B cell (primary cell): Measurements from ENCODE around the gene ATAD3C. TPM values are rescaled to one million over a fixed set of nuclear protein-coding genes. Genes with fewer than 3 reads are reported as not detected.

ENCODE experiments used
- ATAC-seq: fragments of 200-7000 bp; cut with Tn5 transposase; one replicate; pipeline ENCODE4 v1.10.0; 2021; ENCODE audit warnings: low read depth, mild to moderate bottlenecking, moderate number of reproducible peaks, moderate library complexity
- CTCF ChIA-PET: fragments of 350-600 bp; sonication (Branson Sonifier 250); formaldehyde crosslinking; loops from one replicate; lab custom pipeline; 2021; ENCODE audit warnings: antibody characterized with exemption, inconsistent platforms; lab: Charles Lee
- POLR2A ChIA-PET: fragments of 350-600 bp; sonication (Branson Sonifier 250); formaldehyde crosslinking; loops from one replicate; lab custom pipeline; 2021; ENCODE audit warnings: antibody characterized with exemption; lab: Charles Lee
- DNase-seq: peaks from one replicate; pipeline ENCODE4 v3.0.0; 2013
- H2AFZ ChIP-seq: 2 replicates; pipeline ENCODE4 v1.6.1; 2012; ENCODE audit warnings: mild to moderate bottlenecking, low read depth, low read length; ENCODE audit not compliant: insufficient read depth, poor library complexity, severe bottlenecking
- H3K27ac ChIP-seq, 2 donors: 1 replicate in 1 of 2; 2 replicates in 1 of 2; pipeline ENCODE4 v1.5.1; 2012 to 2013; ENCODE audit warnings: low read length in 2 of 2, mild to moderate bottlenecking in 2 of 2, moderate library complexity in 1 of 2
- H3K27me3 ChIP-seq, 4 experiments: fragments of 200-600 bp in 1 of 4; sonication (generic) in 1 of 4; replicated peaks in 1 of 4; 1 replicate in 2 of 4; 2 replicates in 2 of 4; pipeline versions ENCODE4 v1.6.1 to v1.7.0; 2013 to 2016; ENCODE audit warnings: low read length in 3 of 4, mild to moderate bottlenecking in 2 of 4, mixed read lengths in 1 of 4, moderate library complexity in 1 of 4; ENCODE audit not compliant: insufficient read depth in 4 of 4, control insufficient read depth in 3 of 4; ENCODE audit errors: control extremely low read depth in 1 of 4
- H3K36me3 ChIP-seq, 2 experiments: replicated peaks in 1 of 2; 1 replicate in 1 of 2; 2 replicates in 1 of 2; pipeline versions ENCODE4 v1.6.1 to v1.7.1; 2013; ENCODE audit warnings: low read length in 1 of 2; ENCODE audit not compliant: insufficient read depth in 2 of 2, control insufficient read depth in 1 of 2; ENCODE audit errors: control extremely low read depth in 1 of 2, extremely low read depth in 1 of 2
- H3K4me1 ChIP-seq, 2 donors: fragments of 200-600 bp in 1 of 2; sonication (generic) in 1 of 2; 1 replicate in 1 of 2; 2 replicates in 1 of 2; pipeline versions ENCODE4 v1.5.1 to v1.6.1; 2013 to 2017; ENCODE audit warnings: low read length in 2 of 2; ENCODE audit not compliant: control insufficient read depth in 2 of 2, insufficient read depth in 2 of 2
- H3K4me2 ChIP-seq: replicated peaks from 2 replicates; pipeline ENCODE3; 2012; ENCODE audit warnings: mild to moderate bottlenecking, low read depth, low read length; ENCODE audit not compliant: poor library complexity, severe bottlenecking
- H3K4me3 ChIP-seq, 5 experiments: fragments of 200-600 bp in 1 of 5; sonication (generic) in 1 of 5; 1 replicate in 3 of 5; 2 replicates in 2 of 5; pipeline versions ENCODE4 v1.5.1 to v1.7.0; 2011 to 2016; ENCODE audit warnings: low read length in 4 of 5, mild to moderate bottlenecking in 4 of 5, low read depth in 2 of 5, control low read depth in 1 of 5, moderate library complexity in 1 of 5; ENCODE audit not compliant: insufficient read depth in 1 of 5; ENCODE audit errors: control extremely low read depth in 1 of 5, extremely low read depth in 1 of 5
- H3K79me2 ChIP-seq: fragments of 200-600 bp; sonication (generic); one replicate; pipeline ENCODE4 v1.6.0; 2016; ENCODE audit warnings: low read length; ENCODE audit not compliant: control insufficient read depth, insufficient read depth
- H3K9ac ChIP-seq: fragments of 200-600 bp; sonication (generic); 2 replicates; pipeline ENCODE4 v1.6.1; 2017; ENCODE audit warnings: mild to moderate bottlenecking, low read length, moderate library complexity
- H3K9me3 ChIP-seq, 3 donors: one replicate each; pipeline versions ENCODE4 v1.6.1 to v1.7.1; 2013; ENCODE audit warnings: low read length in 2 of 3; ENCODE audit not compliant: control insufficient read depth in 2 of 3, insufficient read depth in 1 of 3; ENCODE audit errors: control extremely low read depth in 1 of 3
- H4K20me1 ChIP-seq: 2 replicates; pipeline ENCODE4 v1.6.0; 2012; ENCODE audit warnings: mild to moderate bottlenecking, low read length; ENCODE audit not compliant: insufficient read depth, control insufficient read depth, poor library complexity, severe bottlenecking
- H3K27ac Mint-ChIP-seq: one replicate; pipeline ENCODE4 v1.8.0; 2021; ENCODE audit warnings: mixed read lengths
- H3K27me3 Mint-ChIP-seq: one replicate; pipeline ENCODE4 v1.8.0; 2021; ENCODE audit warnings: mixed read lengths
- H3K4me1 Mint-ChIP-seq: one replicate; pipeline ENCODE4 v1.8.0; 2021; ENCODE audit warnings: mixed read lengths
- H3K4me3 Mint-ChIP-seq: one replicate; pipeline ENCODE4 v1.8.0; 2021; ENCODE audit warnings: mixed read lengths
- H3K9me3 Mint-ChIP-seq: one replicate; pipeline ENCODE4 v1.8.0; 2022; ENCODE audit warnings: mixed read lengths; ENCODE audit not compliant: insufficient read depth
- CTCF ChIP-seq: fragments of 200-600 bp; IDR thresholded peaks from one replicate; pipeline ENCODE4 v1.8.0; 2022; ENCODE audit warnings: antibody characterized with exemption, mild to moderate bottlenecking
- EZH2 ChIP-seq: IDR thresholded peaks from 2 replicates; pipeline ENCODE4 v1.6.1; 2012; ENCODE audit warnings: borderline replicate concordance, low read depth, mild to moderate bottlenecking, moderate library complexity, low read length; ENCODE audit not compliant: insufficient read depth, poor library complexity, severe bottlenecking
- WGBS: methylation state at CpG from one replicate; pipeline ENCODE4 v1.1.5; 2013; ENCODE audit warnings: missing lambda C conversion rate; ENCODE audit not compliant: insufficient coverage; 5-methylcytosine and 5-hydroxymethylcytosine counted together
- intact Hi-C: fragments of 100-400 bp; cut with micrococcal nuclease; formaldehyde crosslinking; loops from one replicate; pipeline ENCODE4 v1.10.0; 2022
- polyA plus RNA-seq: library from polyadenylated mRNA; depleted of rRNA; stranded (reverse); fragments of >200 nt; gene quantifications from 2 replicates; pipeline ENCODE4 v1.2.3, GENCODE V29; 2012
- total RNA-seq, 2 donors: library from RNA; stranded (reverse); fragments of 120-200 nt in 1 of 2; gene quantifications; 1 replicate in 1 of 2; 2 replicates in 1 of 2; pipeline versions ENCODE4 v1.2.3 to v1.2.4, GENCODE V29; 2013 to 2022

ATAD3C gene
- total and polyA plus RNA-seq, 2 donors (not counting 1 experiment from before 2014, with no cell fraction given) = 0.20 to 1.1 TPM

GRCh38 chr1:1437904-1438376, 11.5 kb upstream of the ATAD3C start:
- CTCF ChIA-PET = no interaction called here
- no peak overlapping the region for H3K4me2 ChIP-seq
- POLR2A ChIA-PET = interaction anchor here (1.4 kb wide), 1 partner anchor 13 kb away, joined by 3 read pairs; a partner anchor contains a TSS
- intact Hi-C loops = no loop called here
- peaks cover 25% of the 10 kb centered on the region for H3K27me3 Mint-ChIP-seq
- no peak overlapping the region for H3K27ac Mint-ChIP-seq
- no peak overlapping the region for H3K4me3 Mint-ChIP-seq
- no peaks in the 10 kb centered on the region for H3K36me3 ChIP-seq
- no peaks in the 10 kb centered on the region for H3K79me2 ChIP-seq
- WGBS = 55% methylated on average over 11 of the region's 11 CpGs
- H3K9me3 Mint-ChIP-seq = no peaks in the 10 kb centered on the region
- H3K4me1 ChIP-seq = peaks cover 35 to 44% of the 10 kb centered on the region in 2 donors
- no peak overlapping the region for H3K27ac ChIP-seq
- peaks cover 15% of the 10 kb centered on the region for H3K4me1 Mint-ChIP-seq
- peaks cover 0 to 29% (median 0%) of the 10 kb centered on the region in 3 donors for H3K9me3 ChIP-seq
- ATAC-seq (no peak), DNase-seq (peak; percentile 8)
- H3K27me3 ChIP-seq = peaks cover 0 to 63% (median 33%) of the 10 kb centered on the region in 4 experiments
- TF ChIP-seq CTCF = no peak
- no peak for TF ChIP-seq EZH2
- no peak overlapping the region for H3K4me3 ChIP-seq
- H2AFZ ChIP-seq = no peak overlapping the region
- no peak overlapping the region for H3K9ac ChIP-seq
- no peaks in the 10 kb centered on the region for H4K20me1 ChIP-seq

GRCh38 chr1:1438531-1439381, 10.7 kb upstream of the ATAD3C start:
- Histone ChIP-seq H4K20me1 (no peaks in the 10 kb centered on the region), H3K27ac (no peak overlapping the region), H2AFZ (no peak overlapping the region), H3K36me3 (no peaks in the 10 kb centered on the region), H3K9ac (no peak overlapping the region), H3K27me3 (peaks cover 0 to 55% (median 28%) of the 10 kb centered on the region in 4 experiments), H3K4me1 (peaks cover 29 to 36% of the 10 kb centered on the region in 2 donors), H3K79me2 (no peaks in the 10 kb centered on the region), H3K9me3 (peaks cover 0 to 23% (median 0%) of the 10 kb centered on the region in 3 donors), H3K4me2 (no peak overlapping the region), H3K4me3 (no peak overlapping the region)
- intact Hi-C loops = no loop called here
- ChIA-PET POLR2A (interaction anchor here (1.4 kb wide), 1 partner anchor 13 kb away, joined by 3 read pairs; a partner anchor contains a TSS), CTCF (no interaction called here)
- no peak for ATAC-seq
- no peak overlapping the region for H3K4me3 Mint-ChIP-seq
- TF ChIP-seq EZH2 (no peak), CTCF (no peak)
- no peaks in the 10 kb centered on the region for H3K9me3 Mint-ChIP-seq
- H3K27ac Mint-ChIP-seq = no peak overlapping the region
- WGBS = 94% methylated on average over 45 of the region's 45 CpGs
- H3K4me1 Mint-ChIP-seq = peaks cover 15% of the 10 kb centered on the region
- peak; percentile 13 for DNase-seq
- H3K27me3 Mint-ChIP-seq = peaks cover 22% of the 10 kb centered on the region
